GM23338 (cell line): ENCODE results near the gene DOK1. TPM values are rescaled to one million over a fixed set of nuclear protein-coding genes. Genes with fewer than 3 reads are reported as not detected.

Experiments used
- ATAC-seq: fragments of 200-7000 bp; cut with Tn5 transposase; 3 replicates; pipeline ENCODE4 v1.9.1; 2020
- DNase-seq: peaks from one replicate; pipeline ENCODE4 v3.0.0-alpha.2; 2015; ENCODE audit warnings: low spot score
- H2AFZ ChIP-seq: fragments of 200-600 bp; sonication (generic); 2 replicates; pipeline ENCODE4 v1.8.0; 2016; ENCODE audit warnings: antibody characterized with exemption, mild to moderate bottlenecking, moderate library complexity
- H3F3A ChIP-seq: fragments of 200-600 bp; sonication (generic); replicated peaks from 2 replicates; pipeline ENCODE4 v1.8.0; 2017; ENCODE audit warnings: antibody characterized with exemption, mixed run types, low read depth
- H3K27ac ChIP-seq: fragments of 200-600 bp; sonication (generic); 2 replicates; pipeline ENCODE4 v1.6.1; 2016; ENCODE audit warnings: low read depth
- H3K27me3 ChIP-seq: fragments of 200-600 bp; sonication (generic); 2 replicates; pipeline ENCODE4 v1.8.0; 2016; ENCODE audit warnings: mild to moderate bottlenecking, mixed run types, moderate library complexity; ENCODE audit not compliant: insufficient read depth
- H3K36me3 ChIP-seq: fragments of 200-600 bp; sonication (generic); 2 replicates; pipeline ENCODE4 v1.8.0; 2016; ENCODE audit warnings: mild to moderate bottlenecking; ENCODE audit not compliant: insufficient read depth
- H3K4me1 ChIP-seq: fragments of 200-600 bp; sonication (generic); 2 replicates; pipeline ENCODE4 v1.8.0; 2016; ENCODE audit warnings: mild to moderate bottlenecking, moderate library complexity; ENCODE audit not compliant: insufficient read depth
- H3K4me2 ChIP-seq: fragments of 200-600 bp; sonication (generic); 2 replicates; pipeline ENCODE4 v1.7.1; 2017; ENCODE audit warnings: mixed run types
- H3K4me3 ChIP-seq: fragments of 200-600 bp; sonication (generic); 2 replicates; pipeline ENCODE4 v1.6.1; 2016; ENCODE audit warnings: mixed run types
- H3K79me2 ChIP-seq: fragments of 200-600 bp; sonication (generic); replicated peaks from 2 replicates; pipeline ENCODE4 v1.8.0; 2017; ENCODE audit warnings: mild to moderate bottlenecking; ENCODE audit not compliant: insufficient read depth
- H3K9me2 ChIP-seq: fragments of 200-600 bp; sonication (generic); 2 replicates; pipeline ENCODE4 v1.8.0; 2017; ENCODE audit not compliant: insufficient read depth
- H4K20me1 ChIP-seq: fragments of 200-600 bp; sonication (generic); replicated peaks from 2 replicates; pipeline ENCODE4 v1.8.0; 2017; ENCODE audit warnings: mild to moderate bottlenecking; ENCODE audit not compliant: insufficient read depth
- H3K27ac Mint-ChIP-seq: 2 replicates; pipeline ENCODE4 v1.8.0; 2020; ENCODE audit warnings: inconsistent platforms, mild to moderate bottlenecking, moderate library complexity, mixed read lengths
- H3K27me3 Mint-ChIP-seq: 3 replicates; pipeline ENCODE4 v1.8.0; 2022; ENCODE audit warnings: low read depth, mild to moderate bottlenecking, moderate library complexity, mixed read lengths, inconsistent platforms; ENCODE audit not compliant: insufficient read depth, poor library complexity
- H3K36me3 Mint-ChIP-seq: 3 replicates; pipeline ENCODE4 v1.8.0; 2021; ENCODE audit warnings: low read depth, mild to moderate bottlenecking, inconsistent platforms, moderate library complexity, mixed read lengths
- H3K4me1 Mint-ChIP-seq: 3 replicates; pipeline ENCODE4 v1.8.0; 2020; ENCODE audit warnings: mild to moderate bottlenecking, inconsistent platforms, mixed read lengths
- H3K4me3 Mint-ChIP-seq: 3 replicates; pipeline ENCODE4 v1.8.0; 2021; ENCODE audit warnings: moderate library complexity, mild to moderate bottlenecking, inconsistent platforms, mixed read lengths
- H3K9me3 Mint-ChIP-seq: 3 replicates; pipeline ENCODE4 v1.8.0; 2020; ENCODE audit warnings: moderate library complexity, mild to moderate bottlenecking, inconsistent platforms, mixed read lengths
- CREB1 ChIP-seq: fragments of 250-450 bp; sonication (Bioruptor Pico); IDR thresholded peaks from 2 replicates; pipeline ENCODE4 v1.5.0; 2020; ENCODE audit warnings: low read depth, mild to moderate bottlenecking, moderate library complexity
- ETS1 ChIP-seq: IDR thresholded peaks from 2 replicates; pipeline ENCODE4 v1.6.1; 2016; ENCODE audit warnings: antibody characterized with exemption
- EZH2 ChIP-seq: fragments of 200-600 bp; sonication (generic); IDR thresholded peaks from one replicate; pipeline ENCODE4 v1.8.0; 2017; ENCODE audit warnings: antibody characterized with exemption, mild to moderate bottlenecking, low read depth; ENCODE audit not compliant: unreplicated experiment
- EZH2phosphoT487 ChIP-seq: fragments of 200-600 bp; sonication (generic); IDR thresholded peaks from one replicate; pipeline ENCODE4 v1.8.1; 2018; ENCODE audit warnings: antibody characterized with exemption; ENCODE audit not compliant: unreplicated experiment
- JUNB ChIP-seq: IDR thresholded peaks from one replicate; pipeline ENCODE4 v1.6.1; 2016; ENCODE audit warnings: antibody characterized with exemption; ENCODE audit not compliant: unreplicated experiment
- NANOG ChIP-seq: IDR thresholded peaks from 2 replicates; pipeline ENCODE4 v1.6.1; 2016; ENCODE audit warnings: antibody characterized with exemption, borderline replicate concordance
- POLR2AphosphoS5 ChIP-seq: IDR thresholded peaks from 2 replicates; pipeline ENCODE4 v1.6.1; 2016; ENCODE audit warnings: antibody characterized with exemption, low read depth
- STAT1 ChIP-seq: IDR thresholded peaks from one replicate; pipeline ENCODE4 v1.6.1; 2016; ENCODE audit warnings: antibody characterized with exemption; ENCODE audit not compliant: unreplicated experiment
- ZNF114 ChIP-seq: fragments of 250-450 bp; sonication (Bioruptor Pico); IDR thresholded peaks from 2 replicates; pipeline ENCODE4 v1.5.0; 2020; ENCODE audit warnings: mild to moderate bottlenecking, moderate library complexity
- ZNF331 ChIP-seq: fragments of 250-450 bp; sonication (Bioruptor Pico); IDR thresholded peaks from 2 replicates; pipeline ENCODE4 v1.5.0; 2020; ENCODE audit warnings: low read depth, mild to moderate bottlenecking, moderate library complexity
- polyA plus RNA-seq: library from polyadenylated mRNA; unstranded; fragments of >200 nt; fragmentation: Nextera tagmentation; extraction: Ambion mirVana; gene quantifications from 2 replicates; pipeline ENCODE4 v1.2.1, GENCODE V29; 2016
- total RNA-seq: library from RNA; depleted of rRNA; stranded (reverse); fragments of >200 nt; shearing (Covaris generic); gene quantifications from 2 replicates; pipeline ENCODE4 v1.2.3, GENCODE V29; 2014
- TF ChIP-seq, protein P1 (sequence below), 2 experiments: fragments of 200-600 bp in 1 of 2; sonication (generic) in 1 of 2; conservative IDR thresholded peaks; 2 replicates each; pipeline versions ENCODE4 v1.5.1 to v1.6.1; 2016 to 2017; ENCODE audit warnings: antibody characterized with exemption in 2 of 2, low read depth in 2 of 2, mild to moderate bottlenecking in 2 of 2, moderate library complexity in 1 of 2
- TF ChIP-seq, protein P2 (sequence below): fragments of 250-450 bp; sonication (Bioruptor Pico); IDR thresholded peaks from 2 replicates; pipeline ENCODE4 v1.5.0; 2020; ENCODE audit warnings: mild to moderate bottlenecking, moderate library complexity
- TF ChIP-seq, protein P3 (sequence below): IDR thresholded peaks from one replicate; pipeline ENCODE4 v1.6.1; 2018; ENCODE audit warnings: antibody characterized with exemption; ENCODE audit not compliant: unreplicated experiment

The DOK1 gene
- total and polyA plus RNA-seq, 2 experiments from 2014 or later: 3.9 to 15.5 TPM

DNA sequence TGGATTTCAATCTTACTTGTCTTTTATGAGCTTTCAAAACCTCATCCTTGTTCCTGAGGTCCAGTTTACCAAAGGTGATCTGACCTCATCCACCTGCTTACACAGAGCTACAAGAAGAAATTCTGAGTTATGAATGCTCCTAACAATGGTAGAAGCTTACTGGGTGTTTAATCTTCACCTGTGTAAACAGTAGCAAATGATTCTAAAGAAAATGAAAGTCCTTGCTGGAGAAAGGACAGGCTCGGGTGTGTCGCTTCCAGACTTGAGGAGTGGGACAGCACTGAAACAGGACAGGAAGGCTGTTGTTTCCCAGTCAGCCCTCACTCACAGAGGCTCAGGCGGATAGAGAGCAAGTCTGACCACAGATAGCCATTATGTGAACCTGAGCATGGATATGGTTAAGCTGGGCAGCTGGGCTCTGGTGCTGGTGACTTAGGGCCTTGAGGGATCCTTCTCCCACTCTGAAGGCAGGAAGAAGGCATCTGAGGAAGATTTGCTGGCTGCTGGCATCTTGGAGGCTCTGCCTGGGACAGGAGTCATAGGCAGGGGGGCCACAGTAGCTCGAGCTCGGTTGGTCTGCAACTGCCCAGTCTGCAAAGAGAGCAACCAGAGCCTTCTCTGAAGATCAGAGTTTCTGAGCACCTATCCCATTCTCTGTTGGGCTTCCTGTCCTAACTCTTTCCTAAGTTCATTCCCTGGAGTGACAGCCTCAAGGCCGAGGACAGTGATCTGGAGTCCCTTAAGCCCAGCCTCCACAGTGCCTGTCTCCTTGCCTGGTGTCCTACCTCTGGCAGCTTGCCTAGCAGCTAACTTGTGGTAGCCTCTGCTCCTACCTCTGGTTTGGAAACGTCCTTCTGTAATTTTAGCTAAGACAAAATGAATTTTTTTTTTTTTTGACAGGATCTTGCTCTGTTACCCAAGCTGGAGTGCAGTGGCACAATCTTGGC is 4.0 kb downstream of the DOK1 start:
- ATAC-seq (no peak), DNase-seq (no peak)
- peaks cover 58% of the 10 kb centered on the region for H3K27me3 ChIP-seq
- no peak overlapping the region for H3K27ac Mint-ChIP-seq
- no peak overlapping the region for H3K4me3 Mint-ChIP-seq
- no peak overlapping the region for H3K4me3 ChIP-seq
- no peaks in the 10 kb centered on the region for H3K36me3 ChIP-seq
- H3K4me2 ChIP-seq: no peak overlapping the region
- no peaks in the 10 kb centered on the region for H3K9me3 Mint-ChIP-seq
- no peaks in the 10 kb centered on the region for H3K36me3 Mint-ChIP-seq
- no peak overlapping the region for H2AFZ ChIP-seq
- H3F3A ChIP-seq: no peaks in the 10 kb centered on the region; the same call in 1 of the 2 replicates
- no peak overlapping the region for H3K27ac ChIP-seq
- no peaks in the 10 kb centered on the region for H3K79me2 ChIP-seq
- no peaks in the 10 kb centered on the region for H4K20me1 ChIP-seq
- H3K27me3 Mint-ChIP-seq: peaks cover 53% of the 10 kb centered on the region
- peaks cover 19% of the 10 kb centered on the region for H3K4me1 Mint-ChIP-seq
- no peaks in the 10 kb centered on the region for H3K9me2 ChIP-seq
- TF ChIP-seq EZH2 (no peak), EZH2phosphoT487 (no peak), NANOG (no peak), CREB1 (no peak), POLR2AphosphoS5 (no peak), ETS1 (no peak), ZNF331 (no peak), JUNB (no peak), STAT1 (no peak), ZNF114 (no peak)
- TF ChIP-seq, protein P1, sequence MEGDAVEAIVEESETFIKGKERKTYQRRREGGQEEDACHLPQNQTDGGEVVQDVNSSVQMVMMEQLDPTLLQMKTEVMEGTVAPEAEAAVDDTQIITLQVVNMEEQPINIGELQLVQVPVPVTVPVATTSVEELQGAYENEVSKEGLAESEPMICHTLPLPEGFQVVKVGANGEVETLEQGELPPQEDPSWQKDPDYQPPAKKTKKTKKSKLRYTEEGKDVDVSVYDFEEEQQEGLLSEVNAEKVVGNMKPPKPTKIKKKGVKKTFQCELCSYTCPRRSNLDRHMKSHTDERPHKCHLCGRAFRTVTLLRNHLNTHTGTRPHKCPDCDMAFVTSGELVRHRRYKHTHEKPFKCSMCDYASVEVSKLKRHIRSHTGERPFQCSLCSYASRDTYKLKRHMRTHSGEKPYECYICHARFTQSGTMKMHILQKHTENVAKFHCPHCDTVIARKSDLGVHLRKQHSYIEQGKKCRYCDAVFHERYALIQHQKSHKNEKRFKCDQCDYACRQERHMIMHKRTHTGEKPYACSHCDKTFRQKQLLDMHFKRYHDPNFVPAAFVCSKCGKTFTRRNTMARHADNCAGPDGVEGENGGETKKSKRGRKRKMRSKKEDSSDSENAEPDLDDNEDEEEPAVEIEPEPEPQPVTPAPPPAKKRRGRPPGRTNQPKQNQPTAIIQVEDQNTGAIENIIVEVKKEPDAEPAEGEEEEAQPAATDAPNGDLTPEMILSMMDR (conservative IDR thresholded peaks at IDR 0.05; ENCODE audit: low read depth in 2 of 2): no peak
- TF ChIP-seq, protein P2, sequence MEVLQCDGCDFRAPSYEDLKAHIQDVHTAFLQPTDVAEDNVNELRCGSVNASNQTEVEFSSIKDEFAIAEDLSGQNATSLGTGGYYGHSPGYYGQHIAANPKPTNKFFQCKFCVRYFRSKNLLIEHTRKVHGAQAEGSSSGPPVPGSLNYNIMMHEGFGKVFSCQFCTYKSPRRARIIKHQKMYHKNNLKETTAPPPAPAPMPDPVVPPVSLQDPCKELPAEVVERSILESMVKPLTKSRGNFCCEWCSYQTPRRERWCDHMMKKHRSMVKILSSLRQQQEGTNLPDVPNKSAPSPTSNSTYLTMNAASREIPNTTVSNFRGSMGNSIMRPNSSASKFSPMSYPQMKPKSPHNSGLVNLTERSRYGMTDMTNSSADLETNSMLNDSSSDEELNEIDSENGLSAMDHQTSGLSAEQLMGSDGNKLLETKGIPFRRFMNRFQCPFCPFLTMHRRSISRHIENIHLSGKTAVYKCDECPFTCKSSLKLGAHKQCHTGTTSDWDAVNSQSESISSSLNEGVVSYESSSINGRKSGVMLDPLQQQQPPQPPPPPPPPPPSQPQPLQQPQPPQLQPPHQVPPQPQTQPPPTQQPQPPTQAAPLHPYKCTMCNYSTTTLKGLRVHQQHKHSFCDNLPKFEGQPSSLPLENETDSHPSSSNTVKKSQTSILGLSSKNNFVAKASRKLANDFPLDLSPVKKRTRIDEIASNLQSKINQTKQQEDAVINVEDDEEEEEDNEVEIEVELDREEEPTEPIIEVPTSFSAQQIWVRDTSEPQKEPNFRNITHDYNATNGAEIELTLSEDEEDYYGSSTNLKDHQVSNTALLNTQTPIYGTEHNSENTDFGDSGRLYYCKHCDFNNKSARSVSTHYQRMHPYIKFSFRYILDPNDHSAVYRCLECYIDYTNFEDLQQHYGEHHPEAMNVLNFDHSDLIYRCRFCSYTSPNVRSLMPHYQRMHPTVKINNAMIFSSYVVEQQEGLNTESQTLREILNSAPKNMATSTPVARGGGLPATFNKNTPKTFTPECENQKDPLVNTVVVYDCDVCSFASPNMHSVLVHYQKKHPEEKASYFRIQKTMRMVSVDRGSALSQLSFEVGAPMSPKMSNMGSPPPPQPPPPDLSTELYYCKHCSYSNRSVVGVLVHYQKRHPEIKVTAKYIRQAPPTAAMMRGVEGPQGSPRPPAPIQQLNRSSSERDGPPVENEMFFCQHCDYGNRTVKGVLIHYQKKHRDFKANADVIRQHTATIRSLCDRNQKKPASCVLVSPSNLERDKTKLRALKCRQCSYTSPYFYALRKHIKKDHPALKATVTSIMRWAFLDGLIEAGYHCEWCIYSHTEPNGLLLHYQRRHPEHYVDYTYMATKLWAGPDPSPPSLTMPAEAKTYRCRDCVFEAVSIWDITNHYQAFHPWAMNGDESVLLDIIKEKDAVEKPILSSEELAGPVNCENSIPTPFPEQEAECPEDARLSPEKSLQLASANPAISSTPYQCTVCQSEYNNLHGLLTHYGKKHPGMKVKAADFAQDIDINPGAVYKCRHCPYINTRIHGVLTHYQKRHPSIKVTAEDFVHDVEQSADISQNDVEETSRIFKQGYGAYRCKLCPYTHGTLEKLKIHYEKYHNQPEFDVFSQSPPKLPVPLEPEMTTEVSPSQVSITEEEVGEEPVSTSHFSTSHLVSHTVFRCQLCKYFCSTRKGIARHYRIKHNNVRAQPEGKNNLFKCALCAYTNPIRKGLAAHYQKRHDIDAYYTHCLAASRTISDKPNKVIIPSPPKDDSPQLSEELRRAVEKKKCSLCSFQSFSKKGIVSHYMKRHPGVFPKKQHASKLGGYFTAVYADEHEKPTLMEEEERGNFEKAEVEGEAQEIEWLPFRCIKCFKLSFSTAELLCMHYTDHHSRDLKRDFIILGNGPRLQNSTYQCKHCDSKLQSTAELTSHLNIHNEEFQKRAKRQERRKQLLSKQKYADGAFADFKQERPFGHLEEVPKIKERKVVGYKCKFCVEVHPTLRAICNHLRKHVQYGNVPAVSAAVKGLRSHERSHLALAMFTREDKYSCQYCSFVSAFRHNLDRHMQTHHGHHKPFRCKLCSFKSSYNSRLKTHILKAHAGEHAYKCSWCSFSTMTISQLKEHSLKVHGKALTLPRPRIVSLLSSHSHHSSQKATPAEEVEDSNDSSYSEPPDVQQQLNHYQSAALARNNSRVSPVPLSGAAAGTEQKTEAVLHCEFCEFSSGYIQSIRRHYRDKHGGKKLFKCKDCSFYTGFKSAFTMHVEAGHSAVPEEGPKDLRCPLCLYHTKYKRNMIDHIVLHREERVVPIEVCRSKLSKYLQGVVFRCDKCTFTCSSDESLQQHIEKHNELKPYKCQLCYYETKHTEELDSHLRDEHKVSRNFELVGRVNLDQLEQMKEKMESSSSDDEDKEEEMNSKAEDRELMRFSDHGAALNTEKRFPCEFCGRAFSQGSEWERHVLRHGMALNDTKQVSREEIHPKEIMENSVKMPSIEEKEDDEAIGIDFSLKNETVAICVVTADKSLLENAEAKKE: no peak
- TF ChIP-seq, protein P3, sequence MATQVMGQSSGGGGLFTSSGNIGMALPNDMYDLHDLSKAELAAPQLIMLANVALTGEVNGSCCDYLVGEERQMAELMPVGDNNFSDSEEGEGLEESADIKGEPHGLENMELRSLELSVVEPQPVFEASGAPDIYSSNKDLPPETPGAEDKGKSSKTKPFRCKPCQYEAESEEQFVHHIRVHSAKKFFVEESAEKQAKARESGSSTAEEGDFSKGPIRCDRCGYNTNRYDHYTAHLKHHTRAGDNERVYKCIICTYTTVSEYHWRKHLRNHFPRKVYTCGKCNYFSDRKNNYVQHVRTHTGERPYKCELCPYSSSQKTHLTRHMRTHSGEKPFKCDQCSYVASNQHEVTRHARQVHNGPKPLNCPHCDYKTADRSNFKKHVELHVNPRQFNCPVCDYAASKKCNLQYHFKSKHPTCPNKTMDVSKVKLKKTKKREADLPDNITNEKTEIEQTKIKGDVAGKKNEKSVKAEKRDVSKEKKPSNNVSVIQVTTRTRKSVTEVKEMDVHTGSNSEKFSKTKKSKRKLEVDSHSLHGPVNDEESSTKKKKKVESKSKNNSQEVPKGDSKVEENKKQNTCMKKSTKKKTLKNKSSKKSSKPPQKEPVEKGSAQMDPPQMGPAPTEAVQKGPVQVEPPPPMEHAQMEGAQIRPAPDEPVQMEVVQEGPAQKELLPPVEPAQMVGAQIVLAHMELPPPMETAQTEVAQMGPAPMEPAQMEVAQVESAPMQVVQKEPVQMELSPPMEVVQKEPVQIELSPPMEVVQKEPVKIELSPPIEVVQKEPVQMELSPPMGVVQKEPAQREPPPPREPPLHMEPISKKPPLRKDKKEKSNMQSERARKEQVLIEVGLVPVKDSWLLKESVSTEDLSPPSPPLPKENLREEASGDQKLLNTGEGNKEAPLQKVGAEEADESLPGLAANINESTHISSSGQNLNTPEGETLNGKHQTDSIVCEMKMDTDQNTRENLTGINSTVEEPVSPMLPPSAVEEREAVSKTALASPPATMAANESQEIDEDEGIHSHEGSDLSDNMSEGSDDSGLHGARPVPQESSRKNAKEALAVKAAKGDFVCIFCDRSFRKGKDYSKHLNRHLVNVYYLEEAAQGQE: no peak
- H3K4me1 ChIP-seq: peaks cover 10% of the 10 kb centered on the region
